ENCODE measurements around the gene PARP16. TPM values are rescaled to one million over a fixed set of nuclear protein-coding genes. Genes with fewer than 3 reads are reported as not detected.

PARP16 gene, protein sequence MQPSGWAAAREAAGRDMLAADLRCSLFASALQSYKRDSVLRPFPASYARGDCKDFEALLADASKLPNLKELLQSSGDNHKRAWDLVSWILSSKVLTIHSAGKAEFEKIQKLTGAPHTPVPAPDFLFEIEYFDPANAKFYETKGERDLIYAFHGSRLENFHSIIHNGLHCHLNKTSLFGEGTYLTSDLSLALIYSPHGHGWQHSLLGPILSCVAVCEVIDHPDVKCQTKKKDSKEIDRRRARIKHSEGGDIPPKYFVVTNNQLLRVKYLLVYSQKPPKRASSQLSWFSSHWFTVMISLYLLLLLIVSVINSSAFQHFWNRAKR
- 3.6 and 4.6 TPM in 2 replicates for total RNA-seq (2014; rRNA removed; shearing (Covaris generic))
- polyA plus RNA-seq (2016; fragmentation: Nextera tagmentation; extraction: Ambion mirVana), result 4.1 and 4.4 TPM in 2 replicates
- long read RNA-seq, partial matches to known transcripts, result 0 of 2 reads
- long read RNA-seq, other reads (novel, unspliced or antisense), result 1 of 2 reads

DNA sequence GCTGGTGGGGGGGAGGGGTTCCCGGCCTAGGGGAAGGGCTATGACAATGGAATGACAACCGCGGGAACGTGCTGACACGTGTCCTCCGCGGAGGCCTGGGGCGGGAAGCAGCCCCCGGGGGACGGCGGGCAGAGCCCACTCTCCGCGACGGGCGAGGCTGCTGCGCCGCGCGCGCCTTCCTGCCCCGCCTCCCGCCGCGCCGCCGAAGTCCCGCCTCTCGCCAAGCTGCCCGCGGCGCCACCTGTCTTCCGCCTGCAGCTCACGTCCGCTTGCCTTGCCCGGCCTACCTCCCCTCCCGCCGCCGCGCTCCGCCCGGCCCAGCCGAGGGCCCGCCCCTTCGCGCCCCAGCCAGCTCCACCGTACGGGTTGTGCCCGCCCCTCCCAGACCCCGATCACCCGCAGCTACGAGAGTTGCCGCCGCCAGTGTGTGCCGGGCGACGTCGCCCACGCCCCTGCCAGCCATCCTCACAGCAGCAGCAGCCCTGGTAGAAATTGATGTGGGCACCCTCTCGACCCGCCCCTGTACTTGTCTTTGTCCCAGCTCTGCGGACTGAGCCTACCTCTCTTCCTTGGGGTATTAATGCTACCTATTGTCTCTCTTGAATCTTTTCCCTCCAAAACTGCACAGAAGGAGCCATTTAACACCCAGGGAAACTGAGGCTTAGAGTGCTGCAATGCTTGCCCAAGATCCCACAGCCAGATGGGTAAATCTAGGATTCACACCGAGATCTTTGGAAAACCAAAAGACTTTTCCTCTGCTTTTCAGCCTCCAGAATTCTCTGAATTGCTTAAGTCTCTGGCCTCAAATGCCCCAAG lies at the start of gene PARP16:
Gene PARP16 (minus strand): TSS at position 180 of the 816 bp plus-strand sequence. CDS start 457 bp downstream, outside the sequence.
- peaks cover 5% of the 10 kb centered on the region; the same call in 1 of the 2 replicates for H3K9me2 ChIP-seq (ENCODE audit: insufficient read depth)
- H3K79me2 ChIP-seq (replicated peaks; ENCODE audit: insufficient read depth), result no peaks in the 10 kb centered on the region
- H3K4me2 ChIP-seq, result peak within 1 kb of the TSS; percentile 82
- peaks cover 14% of the 10 kb centered on the region for H3K4me1 Mint-ChIP-seq
- H3K4me3 Mint-ChIP-seq, result peak within 1 kb of the TSS; percentile 81
- no peaks in the 10 kb centered on the region for H3K36me3 ChIP-seq (ENCODE audit: insufficient read depth)
- DNase-seq (ENCODE audit: low spot score) (peak; percentile 95), ATAC-seq (peak; percentile 95)
- peaks cover 14% of the 10 kb centered on the region for H3K4me1 ChIP-seq (ENCODE audit: insufficient read depth)
- H3K27me3 Mint-ChIP-seq (ENCODE audit: insufficient read depth, low read depth, poor library complexity), result peaks cover 13% of the 10 kb centered on the region
- peaks cover 29% of the 10 kb centered on the region for H3K27me3 ChIP-seq (ENCODE audit: insufficient read depth)
- 0 out of 2 replicates have a peak, but pooled peaks cover 6% of the 10 kb centered on the region for H3F3A ChIP-seq (replicated peaks; ENCODE audit: low read depth)
- H2AFZ ChIP-seq, result peak within 1 kb of the TSS; percentile 100
- H3K4me3 ChIP-seq, result peak within 1 kb of the TSS; percentile 90
- H4K20me1 ChIP-seq (replicated peaks; ENCODE audit: insufficient read depth), result no peaks in the 10 kb centered on the region
- H3K27ac ChIP-seq (ENCODE audit: low read depth), result 0 out of 2 replicates have a peak within 1 kb of the TSS, but pooled peaks have one; percentile 26
- H3K27ac Mint-ChIP-seq, result no peak within 1 kb of the TSS
- H3K9me3 Mint-ChIP-seq, result no peaks in the 10 kb centered on the region
- no peaks in the 10 kb centered on the region for H3K36me3 Mint-ChIP-seq (ENCODE audit: low read depth)
- TF ChIP-seq POLR2AphosphoS5 (IDR thresholded peaks at IDR 0.05; ENCODE audit: low read depth) (peak; percentile 65), STAT1 (IDR thresholded peaks at IDR 0.05; ENCODE audit: unreplicated experiment) (no peak)
- TF ChIP-seq, protein P1, sequence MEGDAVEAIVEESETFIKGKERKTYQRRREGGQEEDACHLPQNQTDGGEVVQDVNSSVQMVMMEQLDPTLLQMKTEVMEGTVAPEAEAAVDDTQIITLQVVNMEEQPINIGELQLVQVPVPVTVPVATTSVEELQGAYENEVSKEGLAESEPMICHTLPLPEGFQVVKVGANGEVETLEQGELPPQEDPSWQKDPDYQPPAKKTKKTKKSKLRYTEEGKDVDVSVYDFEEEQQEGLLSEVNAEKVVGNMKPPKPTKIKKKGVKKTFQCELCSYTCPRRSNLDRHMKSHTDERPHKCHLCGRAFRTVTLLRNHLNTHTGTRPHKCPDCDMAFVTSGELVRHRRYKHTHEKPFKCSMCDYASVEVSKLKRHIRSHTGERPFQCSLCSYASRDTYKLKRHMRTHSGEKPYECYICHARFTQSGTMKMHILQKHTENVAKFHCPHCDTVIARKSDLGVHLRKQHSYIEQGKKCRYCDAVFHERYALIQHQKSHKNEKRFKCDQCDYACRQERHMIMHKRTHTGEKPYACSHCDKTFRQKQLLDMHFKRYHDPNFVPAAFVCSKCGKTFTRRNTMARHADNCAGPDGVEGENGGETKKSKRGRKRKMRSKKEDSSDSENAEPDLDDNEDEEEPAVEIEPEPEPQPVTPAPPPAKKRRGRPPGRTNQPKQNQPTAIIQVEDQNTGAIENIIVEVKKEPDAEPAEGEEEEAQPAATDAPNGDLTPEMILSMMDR (conservative IDR thresholded peaks at IDR 0.05; ENCODE audit: low read depth in 2 of 2), result peak in 1 of 2 experiments; percentile 56; a peak in 2 of 4 replicates

GRCh38 chr15:65335278-65336055 lies 48.8 kb upstream of the PARP16 start:
- Mint-ChIP-seq H3K36me3 (ENCODE audit: low read depth) (peaks cover 13% of the 10 kb centered on the region), H3K4me3 (no peak overlapping the region), H3K9me3 (no peaks in the 10 kb centered on the region), H3K27ac (no peak overlapping the region), H3K4me1 (peaks cover 73% of the 10 kb centered on the region), H3K27me3 (ENCODE audit: insufficient read depth, low read depth, poor library complexity) (peaks cover 9% of the 10 kb centered on the region)
- H3K9me2 ChIP-seq (ENCODE audit: insufficient read depth), result no peaks in the 10 kb centered on the region
- no peaks in the 10 kb centered on the region for H3K36me3 ChIP-seq (ENCODE audit: insufficient read depth)
- H4K20me1 ChIP-seq (replicated peaks; ENCODE audit: insufficient read depth), result peaks cover 1% of the 10 kb centered on the region; the same call in 1 of the 2 replicates
- no peaks in the 10 kb centered on the region for H3K79me2 ChIP-seq (replicated peaks; ENCODE audit: insufficient read depth)
- H2AFZ ChIP-seq, result no peak overlapping the region
- peaks cover 76% of the 10 kb centered on the region for H3K4me1 ChIP-seq (ENCODE audit: insufficient read depth)
- H3K27me3 ChIP-seq (ENCODE audit: insufficient read depth), result no peaks in the 10 kb centered on the region
- ATAC-seq (no peak), DNase-seq (ENCODE audit: low spot score) (no peak)
- H3K4me2 ChIP-seq, result no peak overlapping the region
- no peak overlapping the region for H3K4me3 ChIP-seq
- no peak for TF ChIP-seq ZNF331 (CRISPR knock-in tag; IDR thresholded peaks at IDR 0.05; ENCODE audit: low read depth)
- TF ChIP-seq, protein P2, sequence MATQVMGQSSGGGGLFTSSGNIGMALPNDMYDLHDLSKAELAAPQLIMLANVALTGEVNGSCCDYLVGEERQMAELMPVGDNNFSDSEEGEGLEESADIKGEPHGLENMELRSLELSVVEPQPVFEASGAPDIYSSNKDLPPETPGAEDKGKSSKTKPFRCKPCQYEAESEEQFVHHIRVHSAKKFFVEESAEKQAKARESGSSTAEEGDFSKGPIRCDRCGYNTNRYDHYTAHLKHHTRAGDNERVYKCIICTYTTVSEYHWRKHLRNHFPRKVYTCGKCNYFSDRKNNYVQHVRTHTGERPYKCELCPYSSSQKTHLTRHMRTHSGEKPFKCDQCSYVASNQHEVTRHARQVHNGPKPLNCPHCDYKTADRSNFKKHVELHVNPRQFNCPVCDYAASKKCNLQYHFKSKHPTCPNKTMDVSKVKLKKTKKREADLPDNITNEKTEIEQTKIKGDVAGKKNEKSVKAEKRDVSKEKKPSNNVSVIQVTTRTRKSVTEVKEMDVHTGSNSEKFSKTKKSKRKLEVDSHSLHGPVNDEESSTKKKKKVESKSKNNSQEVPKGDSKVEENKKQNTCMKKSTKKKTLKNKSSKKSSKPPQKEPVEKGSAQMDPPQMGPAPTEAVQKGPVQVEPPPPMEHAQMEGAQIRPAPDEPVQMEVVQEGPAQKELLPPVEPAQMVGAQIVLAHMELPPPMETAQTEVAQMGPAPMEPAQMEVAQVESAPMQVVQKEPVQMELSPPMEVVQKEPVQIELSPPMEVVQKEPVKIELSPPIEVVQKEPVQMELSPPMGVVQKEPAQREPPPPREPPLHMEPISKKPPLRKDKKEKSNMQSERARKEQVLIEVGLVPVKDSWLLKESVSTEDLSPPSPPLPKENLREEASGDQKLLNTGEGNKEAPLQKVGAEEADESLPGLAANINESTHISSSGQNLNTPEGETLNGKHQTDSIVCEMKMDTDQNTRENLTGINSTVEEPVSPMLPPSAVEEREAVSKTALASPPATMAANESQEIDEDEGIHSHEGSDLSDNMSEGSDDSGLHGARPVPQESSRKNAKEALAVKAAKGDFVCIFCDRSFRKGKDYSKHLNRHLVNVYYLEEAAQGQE (IDR thresholded peaks at IDR 0.05; ENCODE audit: unreplicated experiment), result no peak
- TF ChIP-seq NANOG (IDR thresholded peaks at IDR 0.05; ENCODE audit: borderline replicate concordance), result no peak
- no peak for TF ChIP-seq POLR2AphosphoS5 (IDR thresholded peaks at IDR 0.05; ENCODE audit: low read depth)
- H3F3A ChIP-seq (replicated peaks; ENCODE audit: low read depth), result peaks cover 13% of the 10 kb centered on the region; the same call in 1 of the 2 replicates
- H3K27ac ChIP-seq (ENCODE audit: low read depth), result no peak overlapping the region
